Measurements from ENCODE around the gene RALGDS.

DNA sequence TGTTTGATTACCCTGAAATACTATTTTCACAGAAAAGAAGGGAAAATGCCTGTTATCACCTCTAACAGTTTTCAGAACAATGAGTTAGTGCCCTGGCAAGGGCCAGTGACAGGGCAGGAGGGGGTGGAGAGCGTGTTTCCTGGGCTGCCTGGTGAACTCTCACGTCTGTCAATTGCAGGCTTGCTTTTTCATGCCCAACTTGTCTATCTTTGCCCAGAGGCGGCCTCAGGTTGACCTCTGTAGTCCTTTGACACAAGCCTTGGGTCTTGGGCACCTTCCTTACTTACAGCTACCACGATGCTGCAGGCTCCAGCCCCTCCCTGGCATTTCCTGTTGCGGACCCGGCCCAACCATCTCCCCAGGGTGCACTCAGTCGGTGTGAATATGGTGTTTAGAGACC, 61.4 kb downstream of the RALGDS start:
- TF ChIP-seq CTCF (conservative IDR thresholded peaks at IDR 0.05; ENCODE audit: low read length) (no peak), EZH2phosphoT487 (IDR thresholded peaks at IDR 0.05; ENCODE audit: borderline replicate concordance, low read depth, low read length) (no peak)

Measured in OCI-LY7 (cell line).